Kidney epithelial cell (primary cell): ENCODE data around the gene ARFRP1. TPM values are rescaled to one million over a fixed set of nuclear protein-coding genes. Genes with fewer than 3 reads are reported as not detected.
"Not testable (repeated sequence)": the region's sequence is repeated elsewhere in the genome, so short reads cannot be mapped to it uniquely, and the experiment has no call there.

ENCODE experiments used
- DNase-seq: peaks from one replicate; pipeline ENCODE4 v3.0.0-alpha.2; 2010; ENCODE audit warnings: low read depth
- H3K27me3 ChIP-seq: 2 replicates; pipeline ENCODE4 v1.6.0; 2011; ENCODE audit warnings: low read length; ENCODE audit not compliant: control insufficient read depth, insufficient read depth
- H3K36me3 ChIP-seq: 2 replicates; pipeline ENCODE4 v1.5.1; 2011; ENCODE audit warnings: low read length; ENCODE audit not compliant: control insufficient read depth, insufficient read depth
- H3K4me3 ChIP-seq: 2 replicates; pipeline ENCODE4 v1.5.1; 2011; ENCODE audit warnings: low read depth, mild to moderate bottlenecking, control low read depth, low read length
- CTCF ChIP-seq: IDR thresholded peaks from 2 replicates; pipeline ENCODE4 v1.5.1; 2011; ENCODE audit warnings: mild to moderate bottlenecking, moderate library complexity, low read length, control low read depth, inconsistent platforms; ENCODE audit not compliant: insufficient read depth, poor library complexity, severe bottlenecking
- total RNA-seq: library from RNA; depleted of rRNA; stranded (reverse); fragments of >200 nt; gene quantifications from 2 replicates; pipeline ENCODE4 v1.2.3, GENCODE V29; 2015

ARFRP1 gene
- total RNA-seq, 1 donor from 2014 or later = 56.9 TPM

- Histone ChIP-seq H3K4me3 (no peak overlapping the region), H3K36me3 (peaks cover 1% of the 10 kb centered on the region), H3K27me3 (no peaks in the 10 kb centered on the region)
- TF ChIP-seq CTCF = no peak
- DNase-seq = no peak
Observed at GRCh38 chr20:63672666-63673065, 35.1 kb downstream of the ARFRP1 start.

GRCh38 chr20:63671695-63672094 lies 36.1 kb downstream of the ARFRP1 start:
- not testable (repeated sequence) for H3K27me3 ChIP-seq, H3K36me3 ChIP-seq, DNase-seq, H3K4me3 ChIP-seq

- Histone ChIP-seq H3K36me3 (peaks cover 2% of the 10 kb centered on the region), H3K27me3 (no peaks in the 10 kb centered on the region), H3K4me3 (no peak overlapping the region)
- TF ChIP-seq CTCF = no peak
- no peak for DNase-seq
Observed at GRCh38 chr20:63668351-63668750, 39.4 kb downstream of the ARFRP1 start.

GRCh38 chr20:63667858-63668257 lies 39.9 kb downstream of the ARFRP1 start:
- DNase-seq = no peak
- no peaks in the 10 kb centered on the region for H3K27me3 ChIP-seq
- no peak overlapping the region for H3K4me3 ChIP-seq
- TF ChIP-seq CTCF = no peak
- H3K36me3 ChIP-seq = peaks cover 2% of the 10 kb centered on the region

- Histone ChIP-seq H3K36me3 (peaks cover 1% of the 10 kb centered on the region), H3K27me3 (no peaks in the 10 kb centered on the region), H3K4me3 (no peak overlapping the region)
- no peak for DNase-seq
- no peak for TF ChIP-seq CTCF
Observed at GRCh38 chr20:63665708-63666107, 42.1 kb downstream of the ARFRP1 start.

- no peak overlapping the region for H3K4me3 ChIP-seq
- no peak for DNase-seq
- peaks cover 1% of the 10 kb centered on the region for H3K36me3 ChIP-seq
- no peaks in the 10 kb centered on the region for H3K27me3 ChIP-seq
- TF ChIP-seq CTCF = no peak
Observed at GRCh38 chr20:63664861-63665594, 42.7 kb downstream of the ARFRP1 start.
